Measurements from ENCODE around the gene SPSB1.
A peak's percentile ranks its signal among the peaks of the same experiment; 100 is the strongest.

SPSB1 gene

DNA sequence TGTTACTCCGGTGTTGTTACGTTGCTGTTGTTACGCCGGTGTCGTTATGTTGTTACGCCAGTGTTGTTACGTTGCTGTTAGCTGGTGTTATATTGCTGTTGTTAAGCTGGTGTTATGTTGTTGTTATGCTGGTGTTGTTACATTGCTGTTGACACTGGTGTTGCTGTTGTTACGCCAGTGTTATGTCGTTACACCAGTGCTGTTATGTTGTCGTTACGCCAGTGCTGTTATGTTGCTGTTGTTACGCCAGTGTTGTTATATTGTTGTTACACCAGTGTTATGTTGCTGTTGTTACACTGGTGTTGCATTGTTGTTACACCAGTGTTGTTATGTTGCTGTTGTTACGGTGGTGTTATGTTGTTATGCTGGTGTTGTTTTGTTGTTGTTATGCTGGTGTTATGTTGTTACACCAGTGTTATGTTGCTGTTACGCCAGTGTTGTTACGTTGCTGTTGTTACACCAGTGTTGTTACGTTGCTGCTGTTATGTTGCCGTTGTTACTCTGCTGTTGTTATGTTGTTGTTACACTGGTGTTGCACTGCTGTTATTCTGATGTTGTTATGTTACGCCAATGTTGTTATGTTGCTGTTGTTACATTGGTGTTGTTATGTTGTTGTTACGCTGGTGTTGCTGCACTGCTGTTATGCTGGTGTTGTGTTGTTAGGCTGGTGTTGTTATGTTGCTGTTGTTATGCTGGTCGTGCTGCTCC lies 32.5 kb upstream of the SPSB1 start:
- no peak for DNase-seq

- no peak for DNase-seq
These were observed 31.2 kb upstream of the SPSB1 start for GRCh38 chr1:9261496-9261895.

DNA sequence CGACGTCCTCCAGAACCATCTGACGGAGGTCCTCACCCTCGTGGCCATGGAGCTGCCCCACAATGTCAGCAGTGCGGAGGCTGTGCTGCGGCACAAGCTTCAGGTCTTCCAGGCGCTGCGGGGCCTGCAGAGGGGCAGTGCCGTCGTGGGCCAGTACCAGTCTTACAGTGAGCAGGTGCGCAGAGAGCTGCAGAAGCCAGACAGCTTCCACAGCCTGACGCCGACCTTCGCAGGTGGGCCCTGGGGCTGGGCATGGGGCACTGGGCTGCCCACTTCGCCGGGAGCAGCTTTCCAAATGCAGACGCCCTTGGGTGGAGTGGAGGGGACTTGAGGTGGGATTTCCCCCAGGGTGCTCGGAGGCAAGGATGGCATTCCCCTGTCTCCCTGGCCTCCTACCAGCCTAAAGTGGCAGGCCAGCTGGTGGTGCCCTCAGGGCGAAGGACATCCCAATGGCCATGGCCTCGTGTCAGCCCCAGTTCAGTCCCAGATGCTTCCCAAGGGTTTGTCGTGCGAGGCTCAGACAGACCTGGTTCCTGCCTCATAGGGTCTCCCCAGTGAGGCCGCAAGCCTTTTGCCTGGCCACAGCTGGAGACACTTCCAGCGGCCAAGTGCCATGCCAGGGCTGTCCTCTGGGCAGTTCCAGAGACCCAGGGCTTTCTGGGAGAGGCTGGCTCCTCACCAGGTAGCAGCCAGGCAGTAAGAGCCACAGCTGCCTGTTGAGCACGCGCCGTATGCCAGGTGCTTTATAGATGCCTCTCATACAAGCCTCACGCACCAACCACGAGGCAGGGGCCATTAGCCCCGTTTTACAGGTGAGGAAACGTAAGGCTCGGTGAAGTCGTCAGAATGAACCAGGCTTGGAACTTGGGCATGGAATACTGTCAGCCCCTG lies 30.4 kb upstream of the SPSB1 start:
- no peak for DNase-seq

DNA sequence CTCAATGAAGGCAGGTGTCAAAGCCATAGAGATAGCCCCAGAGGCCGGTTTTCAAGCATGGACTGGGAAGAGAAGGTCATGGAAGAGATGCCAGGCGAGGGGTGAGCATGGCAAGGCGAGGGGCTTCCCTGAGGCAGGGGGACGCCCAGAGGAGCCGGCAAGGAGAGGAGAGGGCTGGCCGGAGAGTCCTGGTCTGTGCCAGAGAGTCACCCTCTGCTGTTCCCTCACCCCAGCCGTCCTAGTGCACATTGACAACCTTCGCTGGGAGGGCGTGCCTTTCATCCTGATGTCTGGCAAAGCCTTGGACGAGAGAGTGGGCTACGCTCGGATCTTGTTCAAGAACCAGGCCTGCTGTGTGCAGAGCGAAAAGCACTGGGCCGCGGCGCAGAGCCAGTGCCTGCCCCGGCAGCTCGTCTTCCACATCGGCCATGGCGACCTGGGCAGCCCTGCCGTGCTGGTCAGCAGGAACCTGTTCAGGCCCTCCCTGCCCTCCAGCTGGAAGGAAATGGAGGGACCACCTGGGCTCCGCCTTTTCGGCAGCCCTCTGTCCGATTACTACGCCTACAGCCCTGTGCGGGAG lies 29.3 kb upstream of the SPSB1 start:
- DNase-seq = no peak

- no peak for DNase-seq
These were observed 28.5 kb upstream of the SPSB1 start for GRCh38 chr1:9263984-9264872.

DNA sequence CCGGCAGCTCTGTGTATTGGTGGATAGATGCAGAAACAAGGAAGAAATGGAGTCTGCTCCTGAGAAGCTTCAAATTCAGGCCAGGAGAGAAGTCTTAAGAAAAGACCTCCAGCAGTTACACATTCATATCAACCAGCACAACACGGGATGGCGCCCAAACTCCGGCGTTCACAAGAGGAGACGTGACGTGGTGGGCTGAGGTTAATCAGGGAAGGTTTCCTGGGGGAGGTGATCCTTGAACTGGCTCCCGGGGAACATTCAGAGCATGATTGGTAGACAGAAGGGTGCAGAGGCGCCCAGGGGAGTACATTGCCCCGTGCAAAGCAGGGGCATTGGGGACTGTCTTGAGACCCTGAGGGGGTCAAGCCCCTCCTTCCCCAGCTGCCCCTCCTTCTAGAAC lies 27.7 kb upstream of the SPSB1 start:
- no peak for DNase-seq

DNA sequence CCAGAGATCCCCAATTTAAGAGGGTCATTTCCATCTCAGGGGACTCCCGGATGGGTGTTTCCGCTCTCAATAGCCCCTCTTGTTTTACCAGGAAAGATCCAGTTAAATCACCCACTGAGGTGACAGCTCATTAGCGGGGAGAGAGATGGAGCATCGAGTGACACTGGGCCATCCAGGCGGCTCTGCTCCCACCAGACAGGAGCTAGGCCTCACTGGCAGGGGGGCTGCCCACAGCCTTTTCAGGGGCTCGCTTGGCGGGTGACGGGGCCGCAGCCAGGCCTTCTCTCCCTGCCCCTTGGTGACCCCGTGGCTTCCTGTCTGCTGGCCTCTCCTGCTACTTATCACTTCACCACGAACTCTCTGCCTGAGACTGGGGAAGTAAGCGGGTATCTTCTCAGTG lies 26.7 kb upstream of the SPSB1 start:
- DNase-seq = no peak

DNA sequence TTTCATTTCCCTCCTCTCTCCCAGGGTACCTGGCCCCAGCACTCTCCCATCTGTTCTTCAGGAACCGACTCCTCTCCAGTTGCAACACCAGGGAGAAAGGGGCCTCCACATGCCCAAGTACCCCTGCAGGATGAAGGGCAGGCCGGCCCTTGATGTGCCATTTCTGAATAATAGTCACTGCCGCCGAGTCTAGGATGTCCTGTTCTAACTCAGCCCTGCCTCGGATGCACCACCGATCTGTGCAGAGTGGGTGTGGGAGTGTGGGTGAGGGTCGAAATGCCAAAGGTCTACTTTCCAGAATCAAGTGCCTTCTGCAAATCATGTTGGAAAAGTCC lies 25.4 kb upstream of the SPSB1 start:
- DNase-seq = no peak

DNA sequence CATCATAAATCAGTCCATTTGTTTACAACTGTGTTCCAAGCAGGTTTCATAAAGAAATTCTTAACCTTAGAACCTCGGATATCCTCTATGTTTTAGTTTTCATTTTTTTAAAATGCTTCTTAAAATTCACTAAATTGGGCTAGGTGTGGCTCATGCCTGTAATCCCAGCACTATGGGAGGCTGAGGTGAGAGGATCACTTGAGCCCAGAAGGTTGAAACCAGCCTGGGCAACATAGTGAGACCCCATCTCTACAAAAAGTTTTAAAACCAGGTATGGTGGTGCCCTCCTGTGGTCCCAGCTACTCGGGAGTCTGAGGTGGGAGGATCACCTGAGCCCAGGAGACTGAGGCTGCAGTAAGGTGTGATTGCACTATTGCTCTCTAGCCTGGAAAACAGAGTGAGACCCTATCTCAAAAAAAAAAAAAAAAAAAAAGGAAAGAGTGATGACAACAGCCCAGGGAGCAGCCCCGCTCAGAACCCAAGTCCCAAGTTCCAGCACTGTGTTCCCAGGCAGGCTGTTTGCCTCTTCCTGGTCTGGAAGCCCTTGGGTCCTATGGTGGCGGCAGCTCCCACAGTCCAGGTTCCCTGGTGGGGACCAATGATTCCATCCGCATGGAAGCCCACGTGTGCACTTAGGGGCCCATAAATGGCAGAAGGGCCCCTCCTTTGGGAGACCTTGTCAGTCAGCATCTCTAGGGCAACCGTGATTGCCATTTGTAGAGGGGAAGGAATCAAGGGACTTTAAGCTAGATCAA lies 24.7 kb upstream of the SPSB1 start:
- DNase-seq = no peak

GRCh38 chr1:9269078-9269501 lies 23.6 kb upstream of the SPSB1 start:
- no peak for DNase-seq

GRCh38 chr1:9269721-9270120 lies 23.0 kb upstream of the SPSB1 start:
- no peak for DNase-seq

DNA sequence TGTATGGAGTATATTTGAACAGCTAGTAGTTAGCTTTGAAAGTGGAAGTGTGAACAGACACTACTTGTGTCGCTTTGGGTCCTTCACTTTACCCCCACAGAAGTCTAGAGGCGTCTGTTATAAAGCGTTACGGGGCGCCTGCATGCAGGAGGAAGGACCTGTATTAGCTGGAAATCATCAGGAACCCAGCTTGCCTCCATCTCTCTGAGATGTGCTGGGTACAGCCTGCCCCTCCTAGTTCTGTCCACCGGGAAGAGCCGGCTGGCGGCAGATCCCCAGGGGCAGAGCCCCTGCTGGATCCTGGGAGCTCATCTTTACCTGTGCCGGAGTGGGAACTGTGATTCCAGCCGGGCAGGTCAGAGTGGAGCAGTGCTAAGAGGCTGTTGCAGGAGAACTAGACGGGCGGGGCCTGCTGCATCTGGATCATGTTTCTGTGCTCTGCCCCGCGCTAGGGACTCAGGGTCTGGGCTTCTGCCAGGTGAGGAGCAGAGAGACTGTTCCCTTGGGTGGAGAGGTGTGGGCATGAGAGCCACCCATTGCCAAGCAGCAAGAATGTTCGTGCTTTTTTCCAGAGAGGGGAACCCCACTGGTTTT lies 22.3 kb upstream of the SPSB1 start:
- DNase-seq = no peak

- DNase-seq = no peak
These were observed 21.4 kb upstream of the SPSB1 start for GRCh38 chr1:9271283-9271682.

DNA sequence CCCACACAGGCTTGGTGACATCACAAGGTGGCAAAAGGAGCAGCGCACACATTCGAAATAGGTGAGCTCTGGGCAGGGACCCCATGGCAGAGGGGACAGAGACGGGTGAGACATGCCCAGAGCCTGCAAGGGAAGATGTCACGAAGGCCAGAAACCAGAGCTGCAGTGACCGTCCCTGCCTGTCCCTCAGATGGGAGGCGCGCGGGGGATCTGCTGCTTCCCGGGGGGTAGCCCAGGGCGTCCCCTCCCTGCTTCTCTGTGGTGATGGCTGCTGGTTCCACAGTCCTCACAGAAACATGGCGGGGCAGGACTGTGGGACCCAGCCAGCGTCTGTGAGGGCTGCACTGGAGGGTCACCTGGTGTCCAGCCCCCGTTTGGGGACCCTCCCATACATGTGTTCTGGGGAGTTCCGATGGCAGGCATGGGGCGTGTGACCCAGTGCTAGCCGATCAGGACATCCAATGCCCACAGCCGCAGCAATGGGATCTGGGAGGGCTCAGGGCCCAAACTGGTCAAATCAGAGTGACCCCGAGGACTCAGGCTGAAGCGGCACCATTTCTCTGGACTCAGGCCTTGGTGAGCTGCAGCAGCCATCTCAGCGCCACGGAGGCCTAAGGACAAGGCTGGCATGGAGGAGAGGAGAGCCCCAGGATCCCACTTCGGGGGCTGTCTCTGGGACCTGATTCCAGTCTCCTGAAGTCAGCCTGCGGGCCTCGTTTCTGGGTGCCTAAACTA lies 20.7 kb upstream of the SPSB1 start:
- no peak for DNase-seq

DNA sequence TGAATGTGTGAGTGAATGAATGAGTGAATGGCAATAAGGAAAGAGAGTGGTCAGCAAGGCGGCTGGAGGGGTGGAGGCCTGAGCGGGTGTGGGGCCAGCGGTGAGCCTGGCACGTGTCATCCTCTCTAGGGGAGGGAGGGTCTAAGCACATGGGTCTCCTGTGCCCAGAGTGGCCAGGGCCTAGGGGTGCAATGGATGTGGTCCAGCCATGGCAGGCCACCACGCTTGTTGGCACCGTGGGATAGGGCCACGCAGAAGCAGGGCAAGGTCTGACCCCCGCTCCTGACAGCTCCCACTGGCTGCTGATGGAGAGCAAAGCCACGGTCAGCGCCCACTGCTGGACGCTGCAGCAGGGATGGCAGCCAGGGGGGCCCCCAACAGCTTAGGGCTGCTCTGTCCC lies 19.5 kb upstream of the SPSB1 start:
- no peak for DNase-seq

DNA sequence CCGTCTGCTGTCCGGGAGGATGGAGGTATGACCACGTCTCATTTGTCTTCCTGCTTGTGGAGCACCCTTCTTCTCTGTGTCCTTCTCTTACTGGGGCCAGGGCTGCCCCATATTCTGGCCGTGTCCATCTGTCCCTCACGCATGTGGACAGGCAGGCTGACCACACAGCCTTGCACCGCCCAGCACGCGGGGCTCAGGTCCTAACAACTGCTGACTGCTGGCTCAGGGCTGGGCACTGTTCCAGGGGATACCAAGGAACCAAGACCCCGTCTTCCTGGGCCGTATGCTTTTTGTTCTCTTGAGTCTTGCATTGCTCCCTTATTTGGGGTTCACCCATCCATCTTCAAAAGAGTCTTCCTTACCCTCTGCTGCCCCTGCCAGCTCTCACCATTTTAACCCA lies 17.5 kb upstream of the SPSB1 start:
- no peak for DNase-seq

GRCh38 chr1:9275567-9276034 lies 17.1 kb upstream of the SPSB1 start:
- DNase-seq = peak; percentile 90

DNA sequence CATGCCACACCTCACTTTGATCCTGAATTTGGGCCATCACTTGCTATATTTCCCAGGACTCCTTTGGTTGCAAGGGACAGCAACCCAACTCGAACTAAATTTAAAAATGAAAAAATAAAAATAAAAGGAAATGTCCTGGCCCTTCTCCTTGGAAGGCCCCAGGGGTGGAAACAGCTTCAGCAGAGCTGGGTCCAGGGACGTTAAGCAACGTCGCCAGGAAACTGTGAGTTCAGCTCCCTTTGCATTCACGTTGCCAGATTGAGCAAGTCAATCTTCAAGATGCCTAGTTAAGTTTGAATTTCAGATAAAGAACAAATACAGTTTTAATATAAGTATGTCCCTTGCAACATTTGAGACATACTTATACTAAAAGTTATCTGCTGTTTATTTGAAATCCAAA lies 14.6 kb upstream of the SPSB1 start:
- no peak for DNase-seq

DNA sequence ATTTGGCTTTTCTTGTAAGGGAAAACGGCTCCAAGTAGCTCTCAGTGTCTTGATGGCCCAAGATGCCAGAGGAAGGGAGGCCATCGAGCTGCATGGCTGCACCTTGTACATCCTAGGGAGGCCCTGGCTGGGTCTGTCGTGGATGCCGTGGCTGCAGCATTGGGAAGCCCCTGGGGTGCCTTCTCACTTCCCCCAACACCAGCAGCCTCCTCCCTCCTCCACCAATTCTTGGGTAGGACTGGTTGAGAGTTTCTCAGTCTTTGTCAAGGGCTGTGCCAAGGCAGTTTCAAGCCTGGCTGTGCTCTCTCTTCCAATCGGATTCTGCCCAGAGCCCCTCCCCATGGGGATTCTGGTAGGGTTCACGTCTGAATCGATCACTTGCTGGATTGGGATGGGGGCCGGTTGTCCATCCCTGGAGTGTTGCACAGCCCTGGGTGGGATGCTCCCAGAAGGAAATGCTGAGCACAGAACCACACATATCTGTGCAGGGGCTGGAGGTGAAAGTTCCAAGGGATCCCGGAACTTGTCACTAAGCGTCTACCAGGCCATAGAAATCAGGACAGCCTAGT lies 14.0 kb upstream of the SPSB1 start:
- no peak for DNase-seq

DNA sequence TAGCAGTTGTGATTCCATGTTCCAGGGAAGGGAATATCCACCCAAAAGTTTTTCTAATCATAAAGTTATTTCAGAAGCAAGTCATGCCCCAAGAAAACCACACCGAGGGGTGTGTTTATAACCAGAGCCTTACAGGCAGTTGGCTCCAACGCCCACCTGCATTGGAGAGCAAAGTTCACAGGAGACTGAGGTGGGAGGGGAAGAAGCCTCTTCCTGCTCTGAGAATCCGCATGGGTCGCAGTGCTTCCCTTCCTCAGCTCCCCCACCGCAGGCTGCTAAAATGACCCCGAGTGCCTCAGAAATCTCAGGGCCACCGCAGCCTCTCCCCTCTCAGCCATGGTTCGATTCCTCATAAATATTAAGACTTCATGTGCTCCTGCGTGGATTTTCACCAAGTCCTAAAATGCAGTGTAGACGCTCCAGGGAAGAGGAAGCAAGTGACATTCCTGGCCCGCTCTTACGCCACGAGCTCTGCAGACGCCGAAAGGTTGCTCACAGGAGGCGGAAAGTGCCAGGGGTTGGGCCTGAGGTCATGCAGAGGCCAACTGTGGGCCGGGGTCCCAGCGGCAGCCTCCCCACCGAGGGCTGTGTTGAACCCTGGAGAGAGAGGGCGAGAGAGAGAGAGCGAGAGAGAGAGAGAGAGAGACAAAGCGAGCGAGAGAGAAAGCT lies 13.4 kb upstream of the SPSB1 start:
- DNase-seq = peak; percentile 67

Data from stimulated activated CD8-positive, alpha-beta memory T cell treated with anti-CD3 and anti-CD28 coated beads, Interleukin-4, amount 100 ng/mL, for 48 hours (primary cell).